GM21825 (cell line): ENCODE data around the gene ARID5A.
"Not testable (repeated sequence)": the region's sequence is repeated elsewhere in the genome, so short reads cannot be mapped to it uniquely, and the experiment has no call there.

Experiments
- ATAC-seq: cut with Tn5 transposase; IDR thresholded peaks from one replicate; pipeline ENCODE4 v1.9.1; 2021; ENCODE audit warnings: mild to moderate bottlenecking, moderate library complexity; ENCODE audit not compliant: unreplicated experiment

Gene ARID5A

GRCh38 chr2:96554293-96555145 lies 18.0 kb downstream of the ARID5A start:
- ATAC-seq, result no peak

GRCh38 chr2:96555146-96555610 lies 18.6 kb downstream of the ARID5A start:
- no peak for ATAC-seq

GRCh38 chr2:96556441-96557330 lies 20.1 kb downstream of the ARID5A start:
- ATAC-seq, result no peak

- ATAC-seq, result not testable (repeated sequence)
Measured at GRCh38 chr2:96557421-96557820, 20.9 kb downstream of the ARID5A start.

- ATAC-seq, result no peak
Measured at GRCh38 chr2:96558061-96558460, 21.5 kb downstream of the ARID5A start.

- ATAC-seq, result no peak
Measured at GRCh38 chr2:96558485-96558884, 21.9 kb downstream of the ARID5A start.

GRCh38 chr2:96564026-96564425 lies 27.5 kb downstream of the ARID5A start:
- ATAC-seq, result no peak

GRCh38 chr2:96564563-96564962 lies 28.0 kb downstream of the ARID5A start:
- ATAC-seq, result no peak

- no peak for ATAC-seq
Measured at GRCh38 chr2:96565111-96565510, 28.6 kb downstream of the ARID5A start.

GRCh38 chr2:96568094-96568493 lies 31.5 kb downstream of the ARID5A start:
- ATAC-seq, result no peak

GRCh38 chr2:96574364-96574763 lies 37.8 kb downstream of the ARID5A start:
- ATAC-seq, result no peak

GRCh38 chr2:96575785-96576456 lies 39.4 kb downstream of the ARID5A start:
- ATAC-seq, result no peak

GRCh38 chr2:96577501-96577900 lies 40.9 kb downstream of the ARID5A start:
- no peak for ATAC-seq

- no peak for ATAC-seq
Measured at GRCh38 chr2:96578731-96579130, 42.2 kb downstream of the ARID5A start.

GRCh38 chr2:96579422-96579821 lies 42.9 kb downstream of the ARID5A start:
- ATAC-seq, result no peak

GRCh38 chr2:96580771-96581170 lies 44.2 kb downstream of the ARID5A start:
- no peak for ATAC-seq

GRCh38 chr2:96584017-96584416 lies 47.5 kb downstream of the ARID5A start:
- ATAC-seq, result no peak

GRCh38 chr2:96587843-96588242 lies 51.3 kb downstream of the ARID5A start:
- ATAC-seq, result no peak

- no peak for ATAC-seq
Measured at GRCh38 chr2:96591054-96591453, 54.5 kb downstream of the ARID5A start.

- no peak for ATAC-seq
Measured at GRCh38 chr2:96591494-96591893, 54.9 kb downstream of the ARID5A start.

- no peak for ATAC-seq
Measured at GRCh38 chr2:96594282-96594681, 57.7 kb downstream of the ARID5A start.
